Muscle layer of duodenum (tissue), 2 donors: Measurements from ENCODE around the gene C1orf232.

Experiments
- H3K27ac ChIP-seq: one replicate; pipeline ENCODE4 v1.7.0; 2013; ENCODE audit warnings: mild to moderate bottlenecking, low read length
- H3K27me3 ChIP-seq: one replicate; pipeline ENCODE4 v1.7.0; 2013; ENCODE audit warnings: low read depth, mild to moderate bottlenecking, control low read depth, low read length
- H3K36me3 ChIP-seq, 2 donors: one replicate each; pipeline ENCODE4 v1.7.0; 2013; ENCODE audit warnings: low read length in 2 of 2, control low read depth in 1 of 2, mild to moderate bottlenecking in 1 of 2; ENCODE audit not compliant: insufficient read depth in 2 of 2, control insufficient read depth in 1 of 2
- H3K4me1 ChIP-seq, 2 donors: one replicate each; pipeline ENCODE4 v1.7.0; 2013; ENCODE audit warnings: low read length in 2 of 2, mild to moderate bottlenecking in 2 of 2, control low read depth in 1 of 2, moderate library complexity in 1 of 2; ENCODE audit not compliant: insufficient read depth in 2 of 2, control insufficient read depth in 1 of 2
- H3K4me3 ChIP-seq, 2 donors: one replicate each; pipeline ENCODE4 v1.7.0; 2013; ENCODE audit warnings: low read length in 2 of 2, low read depth in 1 of 2, mild to moderate bottlenecking in 1 of 2
- H3K9me3 ChIP-seq, 2 donors: one replicate each; pipeline ENCODE4 v1.7.0; 2013; ENCODE audit warnings: low read length in 2 of 2, control low read depth in 1 of 2, mild to moderate bottlenecking in 1 of 2; ENCODE audit not compliant: control insufficient read depth in 1 of 2
- donor health status: healthy.

Gene C1orf232

DNA sequence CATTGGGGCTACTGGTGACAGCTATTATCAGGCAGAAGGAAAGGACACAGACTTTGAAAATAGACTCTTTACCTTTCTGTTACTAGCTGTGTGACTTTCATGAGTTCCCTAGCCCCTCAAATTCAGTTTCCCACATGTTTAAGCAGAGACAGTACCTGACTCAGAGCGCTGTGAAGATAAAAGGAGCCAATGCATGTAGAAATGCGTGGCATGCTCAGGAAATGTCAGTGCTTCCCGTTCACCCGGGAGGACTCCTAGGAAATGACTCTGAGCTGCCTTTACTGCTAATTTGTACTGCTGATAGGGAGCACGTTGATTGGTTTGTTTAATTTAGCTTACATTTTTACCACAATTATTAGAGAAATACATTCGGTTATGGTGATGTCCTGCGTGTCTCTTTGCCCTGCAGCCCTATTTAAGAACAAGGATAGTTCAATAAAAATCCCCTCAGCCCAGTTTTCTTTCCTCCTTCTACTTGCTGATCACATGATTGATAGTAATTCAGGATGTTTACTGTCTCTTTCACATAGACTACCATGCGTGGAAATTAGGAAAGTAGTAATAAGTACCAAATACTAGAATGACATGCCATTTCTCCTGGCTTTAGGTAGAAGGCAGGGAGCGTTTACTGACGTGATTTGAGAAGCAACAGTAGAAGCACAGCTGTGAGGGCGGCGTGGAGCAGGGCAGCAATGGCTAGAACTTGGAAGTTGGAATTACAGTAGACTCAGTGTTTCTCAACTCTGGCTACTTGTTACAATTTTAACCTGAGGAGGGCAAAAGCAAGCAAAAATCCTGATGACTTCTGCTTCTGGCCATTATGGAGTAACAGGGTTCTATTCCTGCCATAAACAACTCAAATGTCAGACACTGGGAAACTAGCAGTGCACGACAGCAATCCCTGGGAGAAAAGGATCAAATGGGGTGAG is 41.3 kb downstream of the C1orf232 start:
- H3K27ac ChIP-seq: peak overlapping the region; percentile 78
- H3K9me3 ChIP-seq: no peaks in the 10 kb centered on the region
- peak overlapping the region in 1 of 2 donors; percentile 24 for H3K4me3 ChIP-seq
- no peaks in the 10 kb centered on the region for H3K27me3 ChIP-seq
- no peaks in the 10 kb centered on the region for H3K36me3 ChIP-seq
- peaks cover 4 to 28% of the 10 kb centered on the region in 2 donors for H3K4me1 ChIP-seq

DNA sequence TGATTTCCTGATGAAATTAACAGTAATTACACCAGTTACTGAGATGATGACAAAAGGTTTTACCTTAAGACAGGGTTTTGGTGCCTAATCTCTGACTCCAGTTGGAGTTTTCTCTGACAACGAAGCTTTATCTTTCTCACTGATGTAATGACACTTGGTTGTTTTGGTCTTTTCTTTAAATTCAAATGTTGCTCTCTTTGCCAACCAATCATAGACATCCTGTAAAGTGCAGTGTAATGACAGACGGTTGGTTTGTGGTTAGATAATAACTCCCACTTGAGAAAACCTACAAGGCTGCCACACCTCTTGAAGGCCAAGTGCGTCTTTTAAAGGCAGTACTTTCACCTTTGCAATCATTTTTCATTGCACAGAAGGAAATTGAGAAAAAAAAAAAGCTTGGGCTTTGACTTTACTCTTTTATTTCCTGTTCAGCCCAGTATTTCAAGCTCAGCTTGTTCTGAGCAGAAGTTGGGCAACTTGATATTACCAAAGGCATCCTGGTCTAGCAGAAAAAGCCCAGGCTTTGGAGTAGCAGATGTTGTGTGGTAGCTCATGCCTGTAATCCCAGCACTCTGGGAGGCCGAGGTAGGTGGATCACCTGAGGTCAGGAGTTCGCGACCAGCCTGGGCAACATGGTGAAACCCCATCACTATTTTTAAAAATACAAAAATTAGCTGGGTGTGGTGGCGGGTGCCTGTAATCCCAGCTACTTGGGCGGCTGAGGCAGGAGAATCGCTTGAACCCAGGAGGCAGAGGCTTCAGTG is 42.3 kb downstream of the C1orf232 start:
- Histone ChIP-seq H3K4me1 (peaks cover 4 to 38% of the 10 kb centered on the region in 2 donors), H3K9me3 (no peaks in the 10 kb centered on the region), H3K4me3 (no peak overlapping the region), H3K27me3 (no peaks in the 10 kb centered on the region), H3K27ac (peak overlapping the region; percentile 78), H3K36me3 (no peaks in the 10 kb centered on the region)

DNA sequence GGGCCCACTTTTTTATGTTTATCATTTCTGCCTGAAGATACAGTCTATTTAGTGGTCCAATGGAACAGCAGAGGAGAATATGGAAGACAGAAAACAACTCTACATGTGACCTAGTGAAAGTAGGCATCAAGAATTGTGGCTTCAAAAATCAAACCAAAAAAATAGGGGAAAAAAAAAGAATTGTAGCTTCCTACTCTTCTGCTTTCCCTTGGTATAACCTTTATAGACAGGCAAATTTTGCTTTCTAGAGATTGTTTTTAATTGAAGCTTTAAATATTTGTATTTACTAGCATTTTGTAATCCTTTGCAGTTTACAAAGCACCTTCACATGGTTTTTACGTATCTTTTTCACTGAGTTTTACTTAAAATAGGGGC is 42.8 kb downstream of the C1orf232 start:
- Histone ChIP-seq H3K4me3 (no peak overlapping the region), H3K36me3 (no peaks in the 10 kb centered on the region), H3K27ac (peak overlapping the region; percentile 78), H3K4me1 (peaks cover 4 to 42% of the 10 kb centered on the region in 2 donors), H3K9me3 (no peaks in the 10 kb centered on the region), H3K27me3 (no peaks in the 10 kb centered on the region)

DNA sequence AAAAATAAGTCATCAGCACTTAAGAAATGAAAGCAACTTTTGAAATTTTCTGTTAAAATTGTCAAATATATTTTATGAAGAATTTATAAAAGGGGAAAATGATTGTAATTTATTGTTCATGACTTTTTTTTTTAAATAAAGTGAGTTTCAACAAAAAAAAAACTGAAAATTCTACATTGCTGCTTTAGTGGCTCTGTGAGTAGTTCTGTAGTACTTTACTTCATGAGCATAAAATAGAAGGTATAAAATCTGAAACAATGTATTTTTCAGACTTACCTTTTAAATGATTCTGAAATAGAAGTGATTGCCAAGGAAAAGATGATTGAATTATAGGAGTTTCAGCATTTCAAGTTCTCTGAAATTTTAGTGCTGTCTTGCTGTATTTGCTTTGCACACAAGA is 43.4 kb downstream of the C1orf232 start:
- peaks cover 0 to 2% of the 10 kb centered on the region in 2 donors for H3K36me3 ChIP-seq
- H3K27ac ChIP-seq: peak overlapping the region; percentile 78
- peaks cover 4 to 43% of the 10 kb centered on the region in 2 donors for H3K4me1 ChIP-seq
- H3K9me3 ChIP-seq: no peaks in the 10 kb centered on the region
- no peaks in the 10 kb centered on the region for H3K27me3 ChIP-seq
- no peak overlapping the region for H3K4me3 ChIP-seq

DNA sequence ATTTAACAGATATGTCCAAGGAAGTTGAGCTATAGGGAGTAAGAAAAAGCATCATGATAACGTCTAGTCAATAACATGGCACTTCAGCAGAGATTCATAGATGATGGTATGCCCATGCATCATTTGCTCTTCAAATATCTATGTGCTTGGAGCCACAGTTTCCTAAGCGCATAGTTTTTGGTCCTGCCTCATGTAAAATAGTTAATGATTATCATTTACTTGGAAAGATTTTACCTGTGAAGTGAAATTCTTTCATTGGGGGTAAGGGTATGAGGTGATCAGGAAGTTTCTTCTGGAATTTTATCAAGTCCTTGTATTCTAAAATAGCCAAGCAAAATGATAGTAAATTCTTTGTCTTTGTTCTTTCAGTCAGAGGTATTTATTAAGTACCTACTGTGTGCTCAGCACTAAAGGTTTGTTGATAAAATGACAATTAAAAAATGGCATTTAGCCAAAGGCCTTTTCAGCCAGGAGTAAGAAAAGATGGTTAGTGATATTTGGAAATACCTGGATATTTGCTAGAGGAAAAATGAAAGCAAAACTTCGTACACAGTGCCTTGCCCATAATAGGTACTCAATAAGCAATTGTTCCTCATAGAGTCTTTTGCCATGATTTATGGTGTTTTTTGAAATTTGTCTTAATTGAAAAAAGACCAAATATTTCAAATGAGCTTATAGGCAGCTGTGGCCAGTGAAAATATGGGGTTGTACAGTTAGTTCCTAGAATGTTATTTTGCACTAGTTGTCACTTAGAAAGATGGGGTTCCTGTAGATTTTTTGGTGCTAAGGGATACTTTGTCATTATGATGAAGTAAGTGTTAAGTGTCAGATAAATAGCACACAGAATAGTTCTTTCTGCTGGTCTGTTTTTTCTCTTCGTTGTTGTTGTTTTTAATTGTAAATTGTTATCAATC is 44.1 kb downstream of the C1orf232 start:
- H3K4me1 ChIP-seq: peaks cover 4 to 45% of the 10 kb centered on the region in 2 donors
- H3K27ac ChIP-seq: peak overlapping the region; percentile 23
- no peak overlapping the region for H3K4me3 ChIP-seq
- no peaks in the 10 kb centered on the region for H3K27me3 ChIP-seq
- no peaks in the 10 kb centered on the region for H3K9me3 ChIP-seq
- peaks cover 0 to 6% of the 10 kb centered on the region in 2 donors for H3K36me3 ChIP-seq

DNA sequence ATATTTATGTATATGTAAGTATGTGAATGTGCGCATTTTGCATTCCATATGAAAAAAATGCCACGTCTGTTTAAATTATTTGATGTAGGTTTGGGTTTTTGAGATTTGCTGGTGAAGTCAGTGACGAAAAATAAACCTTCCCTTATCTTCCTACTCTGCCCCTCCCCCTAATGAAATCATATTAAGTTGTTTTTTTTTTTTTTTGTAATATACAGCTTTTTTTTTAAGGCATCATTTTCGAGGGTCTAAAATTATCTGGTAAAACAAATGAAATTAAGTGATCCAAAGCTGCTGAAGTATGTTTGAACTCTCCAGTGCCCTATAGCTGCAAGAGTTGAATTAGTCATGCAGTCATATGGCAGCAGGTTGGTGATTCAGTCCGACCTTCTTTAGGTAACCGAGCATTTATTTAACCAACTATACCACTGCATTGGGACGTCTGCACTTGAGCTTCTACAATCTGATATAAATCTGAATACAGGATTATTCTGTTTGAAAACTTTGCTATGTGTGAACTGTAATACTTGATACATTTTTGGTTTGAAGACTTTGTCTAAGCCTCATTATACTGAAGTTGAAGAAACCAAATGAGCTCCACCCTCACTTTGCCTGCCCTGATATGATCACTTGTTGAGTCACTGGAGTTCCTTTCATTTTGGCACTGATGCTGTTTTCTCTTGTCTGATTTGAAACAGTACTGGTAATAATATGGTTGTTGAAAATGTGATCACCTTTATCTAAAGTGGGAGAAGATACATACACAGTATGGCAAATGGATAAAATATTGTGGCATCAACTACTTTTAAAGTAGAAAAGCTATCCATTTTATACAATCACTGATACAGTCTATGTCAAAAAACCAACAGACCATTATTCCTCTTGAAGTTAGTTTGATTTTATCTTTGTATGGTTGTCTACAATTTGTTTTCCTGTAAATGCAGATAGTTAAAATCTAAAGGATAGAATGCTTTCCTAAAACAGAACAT is 45.5 kb downstream of the C1orf232 start:
- H3K9me3 ChIP-seq: no peaks in the 10 kb centered on the region
- no peaks in the 10 kb centered on the region for H3K27me3 ChIP-seq
- H3K4me1 ChIP-seq: peaks cover 4 to 45% of the 10 kb centered on the region in 2 donors
- peak overlapping the region; percentile 4 for H3K27ac ChIP-seq
- H3K36me3 ChIP-seq: peaks cover 0 to 14% of the 10 kb centered on the region in 2 donors
- H3K4me3 ChIP-seq: no peak overlapping the region

DNA sequence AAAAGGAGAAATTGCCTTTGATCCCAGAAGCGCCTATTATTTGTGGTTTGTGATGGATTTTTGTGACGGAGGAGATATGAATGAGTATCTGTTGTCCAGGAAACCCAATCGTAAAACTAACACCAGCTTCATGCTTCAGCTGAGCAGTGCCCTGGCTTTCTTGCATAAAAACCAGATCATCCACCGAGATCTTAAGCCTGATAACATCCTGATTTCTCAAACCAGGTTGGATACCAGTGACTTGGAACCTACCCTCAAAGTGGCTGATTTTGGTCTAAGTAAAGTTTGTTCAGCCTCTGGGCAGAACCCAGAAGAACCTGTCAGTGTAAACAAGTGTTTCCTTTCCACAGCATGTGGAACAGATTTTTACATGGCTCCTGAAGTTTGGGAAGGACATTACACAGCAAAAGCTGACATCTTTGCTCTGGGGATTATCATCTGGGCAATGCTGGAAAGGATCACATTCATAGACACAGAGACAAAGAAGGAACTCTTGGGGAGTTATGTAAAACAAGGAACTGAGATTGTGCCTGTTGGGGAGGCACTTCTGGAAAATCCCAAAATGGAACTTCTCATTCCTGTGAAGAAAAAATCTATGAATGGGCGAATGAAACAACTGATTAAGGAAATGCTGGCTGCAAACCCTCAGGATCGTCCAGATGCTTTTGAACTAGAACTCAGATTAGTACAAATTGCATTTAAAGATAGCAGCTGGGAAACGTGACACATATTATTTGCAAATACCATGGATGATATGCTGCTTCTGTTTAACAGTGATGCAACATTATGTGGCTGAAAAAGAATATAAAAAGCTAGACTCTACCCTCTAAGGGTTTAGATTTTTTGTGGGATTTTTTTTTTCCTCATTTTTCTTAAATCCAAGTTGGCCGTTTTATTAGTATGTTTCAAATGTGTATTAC is 46.6 kb downstream of the C1orf232 start:
- H3K9me3 ChIP-seq: no peaks in the 10 kb centered on the region
- H3K4me1 ChIP-seq: peaks cover 4 to 33% of the 10 kb centered on the region in 2 donors
- H3K27ac ChIP-seq: peak overlapping the region; percentile 52
- no peaks in the 10 kb centered on the region for H3K27me3 ChIP-seq
- H3K4me3 ChIP-seq: no peak overlapping the region
- H3K36me3 ChIP-seq: peaks cover 4 to 19% of the 10 kb centered on the region in 2 donors

DNA sequence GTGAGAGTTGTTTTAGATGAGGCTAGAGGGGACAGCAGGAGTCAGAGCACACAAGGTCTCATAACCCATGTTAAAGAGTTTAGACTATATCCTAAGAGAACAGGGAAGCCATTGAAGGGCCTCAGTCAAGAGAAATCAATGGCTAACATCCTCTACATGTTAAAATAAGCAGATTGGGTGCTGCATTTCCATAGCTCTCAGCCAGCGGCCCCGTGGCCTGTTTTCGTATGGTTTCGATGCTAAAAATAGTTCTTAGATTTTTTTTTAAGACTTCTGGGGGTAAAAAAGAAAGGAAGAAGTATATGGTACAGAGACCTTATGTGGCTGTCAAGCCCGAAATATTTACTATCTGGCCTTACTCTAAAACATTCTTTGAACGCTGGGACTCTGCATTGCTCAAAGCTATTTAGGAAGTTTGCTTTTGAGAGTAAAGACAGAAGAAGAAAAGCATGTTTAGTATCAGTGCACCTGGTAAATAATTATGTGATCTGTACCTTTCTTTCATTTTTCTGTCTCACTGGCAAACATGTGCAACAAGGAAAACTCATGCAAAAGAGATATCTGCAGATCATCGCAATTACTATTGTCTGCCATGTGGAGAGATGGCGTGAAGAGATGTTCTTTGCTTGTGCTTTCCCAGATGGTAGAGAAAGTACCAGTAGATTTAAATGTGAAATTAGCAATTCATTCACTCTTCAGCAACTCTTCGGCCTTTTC is 48.7 kb downstream of the C1orf232 start:
- Histone ChIP-seq H3K27ac (no peak overlapping the region), H3K4me1 (peaks cover 4 to 27% of the 10 kb centered on the region in 2 donors)

More for the DNA sequence above, 48.7 kb downstream of the C1orf232 start:
- Histone ChIP-seq H3K27me3 (no peaks in the 10 kb centered on the region), H3K9me3 (no peaks in the 10 kb centered on the region), H3K4me3 (no peak overlapping the region), H3K36me3 (peaks cover 12 to 19% of the 10 kb centered on the region in 2 donors)
